Sigmoid colon (tissue), 3 donors: ENCODE results near the gene SYDE2.

Source experiments
- POLR2A ChIP-seq, 2 donors: fragments of 450-650 bp; IDR thresholded peaks; one replicate each; pipeline ENCODE4 v1.6.1; 2016; ENCODE audit warnings: antibody characterized with exemption in 2 of 2, mild to moderate bottlenecking in 2 of 2, moderate library complexity in 2 of 2
- TF ChIP-seq, protein P1 (sequence below), 4 experiments: fragments of 450-650 bp in 3 of 4; fragments of 200-600 bp in 1 of 4; IDR thresholded peaks; one replicate each; pipeline ENCODE4 v1.5.1; 2016 to 2019; ENCODE audit warnings: antibody characterized with exemption in 4 of 4, mild to moderate bottlenecking in 3 of 4, moderate library complexity in 2 of 4

DNA sequence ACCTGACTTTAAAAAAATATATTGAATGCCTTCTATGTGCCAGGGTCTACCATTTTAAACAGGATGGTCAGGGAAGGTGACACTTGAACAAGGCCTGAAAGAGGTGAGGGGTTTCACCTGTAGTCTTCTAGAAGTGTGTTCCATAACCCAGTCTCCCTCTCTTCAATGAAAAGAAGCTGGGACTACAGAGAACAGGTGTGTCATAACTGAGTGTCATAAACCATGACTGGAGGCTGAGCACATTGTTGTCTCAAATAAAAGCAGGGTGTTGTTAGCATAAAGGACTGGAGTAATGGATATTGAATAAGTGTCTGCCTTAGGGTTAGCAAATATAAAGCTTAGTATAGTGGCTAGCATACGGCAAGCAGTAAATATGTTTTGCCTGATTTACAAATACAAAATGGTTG, 65.4 kb downstream of the SYDE2 start:
- TF ChIP-seq, protein P1, sequence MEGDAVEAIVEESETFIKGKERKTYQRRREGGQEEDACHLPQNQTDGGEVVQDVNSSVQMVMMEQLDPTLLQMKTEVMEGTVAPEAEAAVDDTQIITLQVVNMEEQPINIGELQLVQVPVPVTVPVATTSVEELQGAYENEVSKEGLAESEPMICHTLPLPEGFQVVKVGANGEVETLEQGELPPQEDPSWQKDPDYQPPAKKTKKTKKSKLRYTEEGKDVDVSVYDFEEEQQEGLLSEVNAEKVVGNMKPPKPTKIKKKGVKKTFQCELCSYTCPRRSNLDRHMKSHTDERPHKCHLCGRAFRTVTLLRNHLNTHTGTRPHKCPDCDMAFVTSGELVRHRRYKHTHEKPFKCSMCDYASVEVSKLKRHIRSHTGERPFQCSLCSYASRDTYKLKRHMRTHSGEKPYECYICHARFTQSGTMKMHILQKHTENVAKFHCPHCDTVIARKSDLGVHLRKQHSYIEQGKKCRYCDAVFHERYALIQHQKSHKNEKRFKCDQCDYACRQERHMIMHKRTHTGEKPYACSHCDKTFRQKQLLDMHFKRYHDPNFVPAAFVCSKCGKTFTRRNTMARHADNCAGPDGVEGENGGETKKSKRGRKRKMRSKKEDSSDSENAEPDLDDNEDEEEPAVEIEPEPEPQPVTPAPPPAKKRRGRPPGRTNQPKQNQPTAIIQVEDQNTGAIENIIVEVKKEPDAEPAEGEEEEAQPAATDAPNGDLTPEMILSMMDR (IDR thresholded peaks at IDR 0.05) = no peak
- TF ChIP-seq POLR2A (IDR thresholded peaks at IDR 0.05) = no peak
